Measurements from ENCODE around the gene CD248. TPM values are rescaled to one million over a fixed set of nuclear protein-coding genes. Genes with fewer than 3 reads are reported as not detected.
A peak's percentile ranks its signal among the peaks of the same experiment; 100 is the strongest.

CD248 gene
- total and polyA plus RNA-seq, 11 donors: 6.0 to 33.1 (median 11.8) TPM

DNA sequence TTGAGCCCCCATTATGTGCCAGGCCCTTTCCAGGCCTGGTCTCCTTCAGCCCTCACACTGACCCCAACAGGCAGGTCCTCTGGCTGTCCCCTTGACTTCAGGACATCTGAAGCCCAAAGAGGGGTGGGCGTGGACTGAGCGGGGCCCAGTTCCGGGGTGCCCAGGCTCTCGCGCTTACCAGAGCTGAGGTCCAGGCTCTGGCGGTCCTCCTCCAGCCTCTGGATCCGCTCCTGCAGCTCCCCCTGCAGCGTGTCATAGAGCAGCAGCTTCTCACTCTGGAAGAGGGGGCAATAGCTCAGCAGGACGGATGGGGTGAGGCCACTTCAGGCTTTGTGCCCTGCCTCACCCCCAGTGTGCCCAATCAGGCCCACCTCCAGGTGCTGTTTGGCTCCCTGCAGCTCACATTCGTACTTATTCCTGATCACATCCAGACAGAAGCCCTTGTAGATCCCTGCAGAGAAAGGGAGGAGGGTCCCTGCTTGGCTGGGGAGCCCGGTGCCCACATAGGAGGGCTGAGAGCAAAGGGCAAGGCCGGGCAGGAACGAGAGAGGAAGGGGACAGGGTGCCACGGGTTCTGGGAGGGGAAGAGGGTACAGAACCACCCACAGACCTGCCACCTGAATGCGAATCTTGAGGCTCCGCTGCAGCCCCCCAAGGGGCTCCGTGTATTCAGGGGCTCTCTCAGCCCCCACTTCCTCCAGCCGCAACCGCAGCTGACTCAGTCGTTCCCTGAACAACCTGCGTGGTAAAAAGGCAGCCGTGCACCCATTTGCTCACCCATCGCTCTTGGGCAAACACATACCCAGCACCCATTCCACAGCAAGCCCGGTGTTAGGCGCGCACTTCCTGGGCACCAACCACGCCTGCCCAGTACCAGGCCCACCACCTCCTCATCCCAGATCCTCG, 24.0 kb upstream of the CD248 start:
- peaks cover 0 to 57% (median 39%) of the 10 kb centered on the region in 9 donors for H3K36me3 ChIP-seq
- peaks cover 4 to 40% (median 33%) of the 10 kb centered on the region in 12 donors for H3K4me1 ChIP-seq
- H3K27me3 ChIP-seq: no peaks in the 10 kb centered on the region
- ATAC-seq (no peak), DNase-seq (peak in 2 of 5 donors; percentile 5 to 39)
- H3K9me3 ChIP-seq: no peaks in the 10 kb centered on the region
- H3K4me3 ChIP-seq: no peak overlapping the region
- H3K27ac ChIP-seq: no peak overlapping the region
- intact Hi-C loops (cut with DNase I): loop anchor here in 3 of 10 donors (5.0 to 10.0 kb wide), 2 partner anchors 34 to 476 kb away; partner anchors contain the start of gene MUS81 (in 1 of the 3)
- no peak for TF ChIP-seq POLR2A (IDR thresholded peaks at IDR 0.05)
- no peak for TF ChIP-seq CTCF (IDR thresholded peaks at IDR 0.05)
- 89 to 93% (median 92%) methylated on average over 18 to 28 of the region's 28 CpGs for WGBS, 4 donors

GRCh38 chr11:66339686-66340483, 23.0 kb upstream of the CD248 start:
- H3K27ac ChIP-seq: no peak overlapping the region
- H3K4me3 ChIP-seq: no peak overlapping the region
- DNase-seq (peak in 3 of 5 donors; percentile 13 to 40 (median 20)), ATAC-seq (no peak)
- H3K9me3 ChIP-seq: no peaks in the 10 kb centered on the region
- intact Hi-C loops (cut with DNase I): loop anchor here in 4 of 10 donors (5.0 to 10.0 kb wide), 3 partner anchors 33 to 475 kb away; partner anchors contain the start of genes MUS81 (in 1 of the 4) and TMEM151A (in 1 of the 4)
- peaks cover 0 to 57% (median 39%) of the 10 kb centered on the region in 9 donors for H3K36me3 ChIP-seq
- no peaks in the 10 kb centered on the region for H3K27me3 ChIP-seq
- WGBS, 4 donors: 76 to 80% (median 79%) methylated on average over 13 to 14 of the region's 14 CpGs
- no peak for TF ChIP-seq POLR2A (IDR thresholded peaks at IDR 0.05)
- no peak for TF ChIP-seq CTCF (IDR thresholded peaks at IDR 0.05)
- peaks cover 8 to 42% (median 33%) of the 10 kb centered on the region in 12 donors for H3K4me1 ChIP-seq

DNA sequence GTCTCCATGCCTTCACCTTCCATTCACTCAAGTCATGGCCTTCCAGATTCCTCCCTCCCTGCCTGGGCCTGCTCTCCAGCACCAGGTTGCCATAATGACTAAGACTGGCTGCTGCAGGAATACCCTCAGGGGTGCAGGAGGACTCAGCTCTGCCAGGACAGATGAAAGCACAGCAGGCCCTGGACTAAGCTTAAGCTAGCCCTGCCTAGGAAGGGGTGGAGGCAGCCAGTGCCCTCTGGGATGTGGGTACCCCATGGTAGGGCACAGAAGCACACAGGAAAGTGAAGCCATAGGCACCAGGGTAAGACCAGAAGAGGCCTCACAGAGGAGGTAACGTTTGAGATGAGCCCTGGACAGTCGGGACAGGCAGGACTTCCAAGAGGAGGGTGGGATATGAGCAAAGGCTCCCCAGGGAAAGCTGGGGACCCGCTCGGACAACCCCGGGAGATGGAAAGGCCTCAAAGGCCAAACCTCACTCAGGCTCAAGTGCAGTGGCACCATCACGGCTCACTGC, 22.4 kb upstream of the CD248 start:
- peaks cover 0 to 57% (median 39%) of the 10 kb centered on the region in 9 donors for H3K36me3 ChIP-seq
- no peak overlapping the region for H3K27ac ChIP-seq
- H3K27me3 ChIP-seq: no peaks in the 10 kb centered on the region
- no peaks in the 10 kb centered on the region for H3K9me3 ChIP-seq
- peak in 2 of 5 donors; percentile 8 to 40 for DNase-seq
- no peak for ATAC-seq
- no peak for TF ChIP-seq CTCF (IDR thresholded peaks at IDR 0.05)
- H3K4me3 ChIP-seq: no peak overlapping the region
- intact Hi-C loops (cut with DNase I): loop anchor here in 1 of 10 donors (5.0 kb wide), 1 partner anchor 47 kb away; the partner anchor contains the start of gene TMEM151A
- H3K4me1 ChIP-seq: peaks cover 8 to 45% (median 29%) of the 10 kb centered on the region in 12 donors
- 89 to 93% (median 90%) methylated on average over 6 of the region's 6 CpGs for WGBS, 4 donors

All from heart left ventricle (tissue), 16 donors.